Endodermal cell (in vitro differentiated cells): Measurements from ENCODE around the gene SCAF11. TPM values are rescaled to one million over a fixed set of nuclear protein-coding genes. Genes with fewer than 3 reads are reported as not detected.
A peak's percentile ranks its signal among the peaks of the same experiment; 100 is the strongest.

Source experiments
- DNase-seq: peaks from one replicate; pipeline ENCODE4 v3.0.0-alpha.2; 2017
- H3K27ac ChIP-seq: 2 replicates; pipeline ENCODE4 v1.5.1; 2013; ENCODE audit warnings: mild to moderate bottlenecking, low read depth, low read length, moderate library complexity
- H3K27me3 ChIP-seq: 2 replicates; pipeline ENCODE4 v1.6.1; 2013; ENCODE audit warnings: mild to moderate bottlenecking, low read length, moderate library complexity; ENCODE audit not compliant: insufficient read depth, control insufficient read depth, poor library complexity, severe bottlenecking
- H3K36me3 ChIP-seq: 2 replicates; pipeline ENCODE4 v1.7.0; 2013; ENCODE audit warnings: mild to moderate bottlenecking, low read length, moderate library complexity; ENCODE audit not compliant: control insufficient read depth, insufficient read depth
- H3K4me1 ChIP-seq: one replicate; pipeline ENCODE4 v1.7.0; 2013; ENCODE audit warnings: low read length; ENCODE audit not compliant: control insufficient read depth, insufficient read depth
- H3K4me3 ChIP-seq: 2 replicates; pipeline ENCODE4 v1.5.1; 2013; ENCODE audit warnings: mild to moderate bottlenecking, low read length, moderate library complexity
- H3K9ac ChIP-seq: 2 replicates; pipeline ENCODE4 v1.6.1; 2013; ENCODE audit warnings: mild to moderate bottlenecking, low read length, moderate library complexity; ENCODE audit not compliant: poor library complexity, severe bottlenecking; ENCODE audit errors: extremely low read depth
- H3K9me3 ChIP-seq: 2 replicates; pipeline ENCODE4 v1.6.1; 2013; ENCODE audit warnings: mild to moderate bottlenecking, low read length, moderate library complexity; ENCODE audit not compliant: control insufficient read depth
- H3K27ac Mint-ChIP-seq: 2 replicates; pipeline ENCODE4 v1.8.0; 2020; ENCODE audit warnings: mixed read lengths
- H3K27me3 Mint-ChIP-seq: 2 replicates; pipeline ENCODE4 v1.8.0; 2021; ENCODE audit warnings: mild to moderate bottlenecking, mixed read lengths; ENCODE audit not compliant: insufficient read depth
- H3K36me3 Mint-ChIP-seq: 2 replicates; pipeline ENCODE4 v1.8.0; 2020; ENCODE audit warnings: low read depth, mixed read lengths
- H3K4me1 Mint-ChIP-seq: 2 replicates; pipeline ENCODE4 v1.8.0; 2020; ENCODE audit warnings: mixed read lengths
- H3K4me3 Mint-ChIP-seq: 2 replicates; pipeline ENCODE4 v1.8.0; 2020; ENCODE audit warnings: mild to moderate bottlenecking, moderate library complexity, mixed read lengths
- H3K9me3 Mint-ChIP-seq: 2 replicates; pipeline ENCODE4 v1.8.0; 2020; ENCODE audit warnings: mild to moderate bottlenecking, mixed read lengths
- CTCF ChIP-seq: fragments of 200-600 bp; sonication (generic); conservative IDR thresholded peaks from 2 replicates; pipeline ENCODE4 v1.5.0; 2021; ENCODE audit warnings: antibody characterized with exemption, mild to moderate bottlenecking
- WGBS, 2 experiments: methylation state at CpG; one replicate each; pipeline versions ENCODE4 v1.1.5 to v1.1.7; 2013; ENCODE audit warnings: missing lambda C conversion rate in 2 of 2, mixed read lengths in 1 of 2; ENCODE audit not compliant: insufficient coverage in 1 of 2, insufficient read length in 1 of 2; 5-methylcytosine and 5-hydroxymethylcytosine counted together
- total RNA-seq, 2 donors: library from RNA; stranded (reverse); fragmentation: NEBNext Ultra II Directional in 1 of 2; extraction: Animal tissue kit (Norgen Biotek cat#: 25700) in 1 of 2; gene quantifications; 2 replicates in 1 of 2; 3 replicates in 1 of 2; pipeline ENCODE4 v1.2.1, GENCODE V29; 2021

The SCAF11 gene
- total RNA-seq, 2 donors from 2014 or later, result 99.6 to 116 TPM

DNA sequence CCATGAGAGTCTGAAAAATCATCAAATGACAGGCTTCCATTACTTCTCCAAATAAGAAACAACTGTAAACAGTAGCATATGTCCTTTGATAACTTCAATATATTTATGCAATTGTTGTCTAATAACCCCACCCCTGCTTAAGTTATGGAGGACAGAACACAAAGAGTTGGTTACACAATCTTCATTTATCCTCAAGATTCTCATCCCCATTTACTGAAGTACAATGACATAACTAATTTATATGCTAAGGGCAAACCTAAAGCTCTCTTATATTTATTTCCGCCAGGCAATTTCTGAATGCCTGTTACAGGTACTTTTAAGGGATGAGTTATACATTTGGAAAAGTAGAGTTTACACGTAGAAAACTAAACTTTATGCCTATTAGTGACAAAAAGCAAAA is 12.3 kb downstream of the SCAF11 start:
- 94 to 100% methylated on average over 1 to 2 of the region's 2 CpGs for WGBS, 2 experiments
- Mint-ChIP-seq H3K4me3 (no peak overlapping the region), H3K4me1 (peaks cover 39% of the 10 kb centered on the region), H3K36me3 (peaks cover 7% of the 10 kb centered on the region), H3K9me3 (no peaks in the 10 kb centered on the region), H3K27ac (no peak overlapping the region), H3K27me3 (no peaks in the 10 kb centered on the region)
- Histone ChIP-seq H3K36me3 (peaks cover 17% of the 10 kb centered on the region), H3K27ac (no peak overlapping the region), H3K4me3 (no peak overlapping the region), H3K9me3 (no peaks in the 10 kb centered on the region), H3K27me3 (no peaks in the 10 kb centered on the region), H3K4me1 (peaks cover 7% of the 10 kb centered on the region), H3K9ac (no peak overlapping the region)
- no peak for TF ChIP-seq CTCF
- DNase-seq, result no peak

DNA sequence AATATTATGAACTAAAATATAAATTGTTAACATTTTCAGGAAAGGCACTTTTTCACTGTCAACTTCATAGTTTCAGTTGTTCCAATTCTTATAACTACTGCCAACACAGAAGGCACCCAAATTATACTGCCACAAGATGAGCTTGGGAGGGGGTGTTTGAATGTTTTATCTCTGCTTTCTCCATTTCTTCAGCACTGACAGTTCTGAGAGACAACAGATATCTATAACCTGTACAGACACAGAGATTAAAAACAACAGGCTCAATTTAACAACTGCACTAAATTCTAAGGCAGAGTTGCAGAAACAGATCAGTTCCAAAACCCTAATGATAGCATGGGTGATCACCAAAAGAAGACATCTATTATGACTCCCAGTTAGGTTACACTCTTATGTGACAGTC is 12.8 kb downstream of the SCAF11 start:
- H3K27ac Mint-ChIP-seq, result no peak overlapping the region
- H3K36me3 Mint-ChIP-seq, result peaks cover 7% of the 10 kb centered on the region
- H3K4me1 ChIP-seq, result peaks cover 7% of the 10 kb centered on the region
- peaks cover 36% of the 10 kb centered on the region for H3K4me1 Mint-ChIP-seq
- peaks cover 15% of the 10 kb centered on the region for H3K36me3 ChIP-seq
- no peak for DNase-seq
- no peak overlapping the region for H3K9ac ChIP-seq
- H3K4me3 ChIP-seq, result no peak overlapping the region
- no peaks in the 10 kb centered on the region for H3K27me3 ChIP-seq
- no peak for TF ChIP-seq CTCF
- no peaks in the 10 kb centered on the region for H3K9me3 Mint-ChIP-seq
- no peak overlapping the region for H3K27ac ChIP-seq
- no peaks in the 10 kb centered on the region for H3K9me3 ChIP-seq
- no peaks in the 10 kb centered on the region for H3K27me3 Mint-ChIP-seq
- no peak overlapping the region for H3K4me3 Mint-ChIP-seq

DNA sequence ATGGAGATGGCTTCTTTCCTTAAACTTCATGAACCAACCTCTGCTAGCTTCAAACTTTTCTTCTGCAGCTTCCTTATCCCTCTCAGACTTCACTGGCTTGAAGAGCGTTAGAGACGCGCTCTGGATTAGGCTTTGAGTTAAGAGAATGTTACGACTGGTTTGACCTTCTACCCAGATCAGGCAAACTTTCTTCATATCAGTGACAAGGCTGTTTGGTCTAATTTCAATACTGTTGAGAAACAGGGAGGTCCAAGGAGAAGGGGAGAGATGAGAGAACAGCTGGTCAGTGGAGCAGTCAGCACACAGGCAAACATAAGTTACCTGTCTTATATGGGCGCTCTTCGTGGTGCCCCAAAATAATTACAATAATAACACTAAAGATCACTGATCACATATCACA is 14.9 kb downstream of the SCAF11 start:
- peaks cover 26% of the 10 kb centered on the region for H3K36me3 ChIP-seq
- no peaks in the 10 kb centered on the region for H3K27me3 ChIP-seq
- no peak overlapping the region for H3K27ac ChIP-seq
- Mint-ChIP-seq H3K27ac (peak overlapping the region; percentile 22), H3K36me3 (peaks cover 15% of the 10 kb centered on the region), H3K4me3 (no peak overlapping the region), H3K27me3 (no peaks in the 10 kb centered on the region), H3K9me3 (no peaks in the 10 kb centered on the region), H3K4me1 (peaks cover 31% of the 10 kb centered on the region)
- no peak overlapping the region for H3K9ac ChIP-seq
- no peak for TF ChIP-seq CTCF
- WGBS, 2 experiments, result 90 to 93% methylated on average over 3 to 6 of the region's 6 CpGs
- no peak for DNase-seq
- no peak overlapping the region for H3K4me3 ChIP-seq
- peaks cover 7% of the 10 kb centered on the region for H3K4me1 ChIP-seq
- no peaks in the 10 kb centered on the region for H3K9me3 ChIP-seq
